ENCODE data around the gene NUB1.

The NUB1 gene

GRCh38 chr7:151313857-151314256 lies 27.8 kb upstream of the NUB1 start:
- no peak for DNase-seq

- DNase-seq, result no peak
Observed at GRCh38 chr7:151314401-151314800, 27.2 kb upstream of the NUB1 start.

DNA sequence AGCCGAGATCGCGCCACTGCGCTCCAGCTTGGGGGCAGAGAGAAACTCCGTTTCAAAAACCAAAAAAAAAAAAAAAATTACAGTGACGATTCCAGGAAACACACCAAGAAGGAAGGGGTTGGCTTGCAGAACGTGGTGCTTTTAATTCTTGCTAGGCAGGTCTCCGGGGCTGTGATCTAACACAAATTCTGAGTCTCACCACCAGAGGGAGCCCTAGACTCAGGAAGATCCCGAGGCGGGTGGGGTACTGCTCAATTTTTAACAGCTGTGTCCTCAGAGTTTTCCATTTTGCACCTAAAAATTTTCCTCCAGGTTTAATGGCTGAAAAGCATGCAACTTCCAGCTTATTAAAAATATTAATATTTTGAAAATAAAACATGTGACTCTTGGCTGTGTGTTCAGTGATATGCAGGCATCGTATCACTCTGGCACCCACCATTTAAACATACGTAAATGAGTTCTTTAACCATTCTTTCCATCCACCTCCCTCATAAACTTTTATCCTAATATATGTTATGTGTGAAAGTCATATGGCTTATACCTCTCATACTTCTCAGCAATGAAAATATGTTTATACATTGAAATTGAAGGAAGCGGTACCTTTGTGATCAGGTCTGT lies 26.5 kb upstream of the NUB1 start:
- no peak for DNase-seq

DNA sequence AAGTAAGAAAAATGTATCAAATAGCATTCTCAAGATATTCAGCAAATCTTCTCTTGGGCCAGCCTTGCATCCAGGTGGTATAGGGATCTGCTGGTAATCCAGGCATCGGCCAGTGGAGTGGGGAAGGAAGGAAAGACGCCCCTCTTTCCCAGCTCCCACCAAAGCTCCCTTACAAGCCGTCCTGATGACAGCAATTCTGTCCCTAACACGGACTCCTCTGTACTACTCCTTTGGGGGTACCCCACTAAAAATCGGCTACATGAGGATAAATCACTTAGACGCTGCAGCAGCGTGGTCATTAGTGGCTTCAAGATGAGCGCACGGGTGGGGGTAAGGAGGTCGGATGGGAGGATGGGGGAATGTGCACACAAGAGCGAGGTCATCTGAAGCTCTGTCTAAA lies 24.7 kb upstream of the NUB1 start:
- no peak for DNase-seq

DNA sequence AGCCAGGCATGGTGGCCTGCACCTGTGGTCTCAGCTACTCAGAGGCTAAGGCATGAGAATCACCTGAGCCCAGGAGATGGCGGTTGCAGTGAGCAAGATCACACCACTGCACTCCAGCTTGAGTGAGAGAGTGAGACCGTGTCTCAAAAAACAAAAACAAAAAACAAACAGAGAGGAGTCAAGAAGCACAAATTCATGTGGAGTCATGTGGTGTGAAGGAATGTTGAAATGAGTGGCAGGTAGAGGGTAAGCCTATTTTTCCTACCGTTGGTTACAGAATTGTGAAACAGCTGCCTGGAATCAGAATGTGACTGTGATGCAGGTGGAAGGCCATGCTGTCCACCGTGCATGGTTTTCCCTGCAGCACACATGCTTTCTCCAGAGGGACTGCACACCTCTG lies 23.7 kb upstream of the NUB1 start:
- DNase-seq, result no peak

- no peak for DNase-seq
Observed at GRCh38 chr7:151319189-151319588, 22.4 kb upstream of the NUB1 start.

DNA sequence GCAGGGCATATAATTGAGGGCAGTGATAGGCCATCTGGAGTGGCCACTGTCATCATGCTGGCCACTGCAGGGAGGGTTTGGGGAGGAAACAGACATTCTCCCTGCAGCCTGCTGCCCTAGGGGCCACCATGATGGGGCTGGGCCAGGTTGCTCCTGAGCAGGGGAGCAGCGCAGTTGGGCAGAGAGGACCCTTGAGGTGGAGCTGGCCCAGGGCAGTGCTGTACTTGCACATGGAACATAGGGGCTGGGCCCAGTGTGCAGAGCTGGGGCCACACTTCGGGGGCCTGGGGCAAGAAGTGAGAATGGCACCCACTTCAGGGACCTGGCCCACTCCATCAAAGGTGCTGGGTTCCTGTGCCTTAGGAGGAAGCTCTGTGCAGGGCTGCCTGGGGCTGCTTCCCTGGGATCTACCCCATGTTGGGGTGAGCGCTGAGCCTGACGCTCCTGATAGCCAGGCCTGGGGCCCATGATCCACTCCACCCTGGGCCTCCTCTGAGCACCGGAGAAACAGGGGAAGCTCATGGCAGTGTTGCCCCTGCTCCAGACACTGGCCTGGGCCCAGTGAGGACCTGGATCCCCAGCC lies 21.3 kb upstream of the NUB1 start:
- no peak for DNase-seq

DNA sequence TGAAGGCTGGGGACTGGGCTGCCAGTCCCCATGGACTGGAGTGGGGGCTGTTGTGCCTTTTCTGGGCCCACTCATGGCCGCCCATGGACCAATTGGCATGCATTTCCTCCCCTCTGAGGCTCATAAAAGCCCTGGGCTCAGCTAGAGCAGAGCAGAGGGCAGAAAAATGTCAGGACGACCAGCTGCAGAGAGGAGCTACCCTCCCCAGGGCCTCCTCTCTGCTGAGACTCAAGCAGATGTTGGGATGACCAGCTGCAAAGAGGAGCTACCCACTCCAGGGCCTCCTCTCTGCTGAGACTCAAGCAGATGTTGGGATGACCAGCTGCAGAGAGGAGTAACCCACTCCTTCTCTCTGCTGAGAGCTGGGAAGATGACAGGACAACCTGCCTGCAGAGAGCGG lies 20.3 kb upstream of the NUB1 start:
- DNase-seq, result no peak

DNA sequence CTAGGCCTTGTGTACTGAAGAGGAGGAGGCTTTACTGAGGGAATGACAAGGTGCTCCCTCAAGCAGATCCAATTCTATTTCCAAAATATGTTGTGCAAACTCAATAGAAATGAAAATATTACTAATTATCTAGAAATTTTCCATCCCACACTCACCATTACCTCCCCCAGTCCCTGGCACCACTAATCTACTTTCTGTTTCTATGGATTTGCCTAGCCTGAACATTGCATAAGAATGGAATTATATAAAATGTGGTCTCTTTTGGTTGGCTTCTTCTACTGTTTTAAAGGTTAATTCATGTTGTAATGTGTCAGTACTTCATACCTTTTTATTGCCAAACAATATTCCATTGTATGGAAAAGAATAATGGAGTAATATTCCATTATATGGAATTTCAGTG lies 18.7 kb upstream of the NUB1 start:
- no peak for DNase-seq

GRCh38 chr7:151327022-151327421 lies 14.6 kb upstream of the NUB1 start:
- DNase-seq, result no peak

- no peak for DNase-seq
Observed at GRCh38 chr7:151327659-151328058, 14.0 kb upstream of the NUB1 start.

DNA sequence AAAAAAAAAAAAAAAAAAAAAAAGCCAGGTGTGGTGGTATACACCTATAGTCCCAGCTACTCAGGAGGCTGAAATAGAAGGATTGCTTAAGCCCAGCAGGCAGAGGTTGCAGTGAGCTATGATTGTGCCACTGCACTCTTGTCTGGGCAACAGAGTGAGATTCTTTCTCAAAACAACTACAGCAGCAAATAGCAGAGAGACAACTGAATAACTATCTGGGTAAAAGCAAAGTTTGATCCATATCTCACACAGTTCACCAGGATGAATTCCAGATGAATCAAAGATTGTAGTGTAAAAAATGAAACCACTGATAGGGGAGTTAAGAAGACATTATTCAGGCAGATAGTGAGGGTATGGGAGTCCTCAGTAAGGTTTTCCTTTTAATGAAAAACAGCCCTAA lies 11.4 kb upstream of the NUB1 start:
- DNase-seq, result no peak

- no peak for DNase-seq
Observed at GRCh38 chr7:151330661-151331060, 11.0 kb upstream of the NUB1 start.

GRCh38 chr7:151334628-151335027 lies 7.0 kb upstream of the NUB1 start:
- no peak for DNase-seq

DNA sequence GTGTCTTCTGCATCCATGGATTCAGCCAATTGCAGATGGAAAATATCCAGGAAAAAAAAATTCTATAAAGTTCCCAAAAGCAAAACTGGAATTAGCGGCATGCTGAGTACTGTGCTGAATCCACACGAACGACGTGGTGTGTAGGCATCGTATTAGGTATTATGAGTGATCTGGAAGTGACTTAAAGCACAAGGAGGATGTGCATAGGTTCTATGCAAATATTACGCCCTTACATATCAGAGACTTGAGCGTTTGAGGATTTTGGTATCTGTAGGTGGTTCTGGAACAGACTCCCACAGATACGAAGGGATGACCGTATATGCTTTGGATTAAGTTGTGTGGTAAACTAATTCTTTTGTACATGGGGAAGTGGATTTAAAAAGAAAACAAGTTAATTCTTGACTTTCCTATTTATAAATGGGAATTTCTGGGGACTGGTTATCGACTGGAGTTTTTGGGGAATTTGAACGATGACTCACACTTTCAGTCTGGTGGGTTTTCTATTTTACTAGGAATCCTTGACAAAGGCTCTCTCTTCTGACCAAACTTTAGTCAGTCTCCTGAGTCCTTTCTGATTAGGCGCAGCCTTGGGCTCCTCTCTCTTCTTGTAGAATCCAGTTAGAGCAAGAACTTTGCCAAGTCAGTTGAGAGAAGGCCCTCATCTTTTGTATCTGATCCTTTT lies 5.4 kb upstream of the NUB1 start:
- DNase-seq, result no peak

- no peak for DNase-seq
Observed at GRCh38 chr7:151337346-151337745, 4.3 kb upstream of the NUB1 start.

- no peak for DNase-seq
Observed at GRCh38 chr7:151338809-151339208, 2.8 kb upstream of the NUB1 start.

- DNase-seq, result no peak
Observed at GRCh38 chr7:151339651-151340382, 1.8 kb upstream of the NUB1 start.

DNA sequence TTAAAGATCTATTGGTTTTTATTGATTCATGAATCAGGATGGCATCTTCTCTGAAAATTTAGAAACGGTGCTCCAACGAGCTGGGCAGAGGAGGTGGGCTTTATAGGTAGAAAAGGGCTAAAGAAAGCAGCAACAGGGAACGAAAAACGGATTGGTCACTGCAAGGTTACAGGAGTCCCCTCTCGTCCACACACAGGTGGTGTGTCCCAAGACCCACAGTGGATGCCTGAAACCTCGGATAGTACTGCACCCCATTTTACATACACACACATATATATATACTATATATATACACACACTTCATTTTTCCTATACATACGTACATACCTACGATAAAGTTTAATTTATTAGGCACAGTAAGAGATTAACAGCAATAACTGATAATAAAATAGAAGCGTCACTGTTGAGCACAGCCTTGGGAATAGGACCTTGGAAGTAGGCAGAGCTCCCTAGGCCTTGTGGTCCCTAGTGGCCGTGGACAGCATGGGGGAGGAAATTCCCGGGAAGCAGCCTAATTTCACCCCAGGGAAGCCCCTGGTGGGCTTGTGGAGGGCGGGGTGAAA lies 737 bp upstream of the NUB1 start:
- no peak for DNase-seq

- DNase-seq, result no peak
Observed at GRCh38 chr7:151342102-151342646, 562 bp downstream of the NUB1 start.

DNA sequence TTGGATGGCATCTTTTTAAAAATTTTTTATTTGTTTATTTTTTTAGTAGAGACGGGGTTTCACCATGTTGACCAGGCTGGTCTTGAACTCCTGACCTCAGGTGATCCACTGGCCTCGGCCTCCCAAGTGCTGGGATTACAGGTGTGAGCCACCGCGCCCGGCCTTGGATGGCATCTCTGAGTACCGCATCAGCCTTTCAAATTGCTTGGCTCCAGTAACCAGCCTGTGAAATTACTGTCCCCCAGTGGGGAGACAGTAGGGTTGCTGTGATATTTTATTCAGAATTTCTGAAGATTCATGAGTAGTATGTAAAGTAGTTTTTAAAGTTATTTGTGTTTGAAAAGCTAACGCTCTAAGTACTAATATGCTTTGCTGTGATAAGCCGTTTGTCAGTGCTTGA lies 1.2 kb downstream of the NUB1 start:
- no peak for DNase-seq

DNA sequence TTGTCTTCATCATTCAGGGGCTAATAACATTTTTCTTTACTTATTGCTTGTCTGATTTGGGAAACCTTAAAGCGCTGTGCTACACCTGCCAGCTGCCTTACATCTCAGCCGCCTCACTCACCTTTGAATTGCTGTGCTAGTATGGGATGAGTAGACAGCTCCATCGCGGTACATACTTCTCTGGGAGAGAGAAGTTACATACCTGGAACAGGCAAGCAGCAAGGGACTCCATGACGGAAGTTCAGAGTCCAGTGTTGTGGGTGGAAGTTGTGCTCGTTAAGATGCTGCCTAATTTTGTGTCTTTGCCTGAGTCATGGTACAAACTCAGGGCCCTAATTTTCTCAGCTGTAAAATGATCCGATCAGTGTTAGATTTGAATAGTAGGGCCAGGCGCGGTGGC lies 1.9 kb downstream of the NUB1 start:
- DNase-seq, result no peak

Data from SHP77 treated with DMSO at 0.1 percent for 48 hours (cell line).